DOHH2 (cell line): Measurements from ENCODE around the gene LMX1A.

ENCODE experiments used
- H3F3A ChIP-seq: fragments of 200-600 bp; sonication (generic), shearing (Covaris generic); 2 replicates; pipeline ENCODE4 v1.6.0; 2016; ENCODE audit warnings: antibody characterized with exemption, mild to moderate bottlenecking; ENCODE audit not compliant: control insufficient read depth, insufficient read depth
- H3K27ac ChIP-seq: fragments of 200-600 bp; sonication (generic); 2 replicates; pipeline ENCODE4 v1.5.1; 2014; ENCODE audit warnings: low read depth, mild to moderate bottlenecking, low read length, moderate library complexity
- H3K27me3 ChIP-seq: fragments of 200-600 bp; sonication (generic); 2 replicates; pipeline ENCODE4 v1.6.1; 2014; ENCODE audit warnings: mild to moderate bottlenecking, low read length, mixed read lengths; ENCODE audit not compliant: control insufficient read depth
- H3K36me3 ChIP-seq: fragments of 200-600 bp; sonication (generic); 2 replicates; pipeline ENCODE4 v1.6.1; 2014; ENCODE audit warnings: mild to moderate bottlenecking, low read length, moderate library complexity, mixed read lengths; ENCODE audit not compliant: control insufficient read depth
- H3K4me1 ChIP-seq: fragments of 200-600 bp; sonication (generic); 2 replicates; pipeline ENCODE4 v1.6.1; 2014; ENCODE audit warnings: mild to moderate bottlenecking, low read length, mixed read lengths; ENCODE audit not compliant: control insufficient read depth
- H3K4me2 ChIP-seq: fragments of 200-600 bp; sonication (generic); 2 replicates; pipeline ENCODE4 v1.6.0; 2014; ENCODE audit warnings: mild to moderate bottlenecking, low read length, moderate library complexity
- H3K4me3 ChIP-seq: fragments of 200-600 bp; sonication (generic); 2 replicates; pipeline ENCODE4 v1.5.1; 2014; ENCODE audit warnings: mild to moderate bottlenecking, low read length, mixed read lengths
- H3K79me2 ChIP-seq: fragments of 200-600 bp; sonication (generic); 2 replicates; pipeline ENCODE4 v1.6.1; 2014; ENCODE audit warnings: mild to moderate bottlenecking, low read length, mixed read lengths; ENCODE audit not compliant: control insufficient read depth
- H3K9me2 ChIP-seq: fragments of 200-600 bp; sonication (generic); replicated peaks from 2 replicates; pipeline ENCODE4 v1.6.1; 2014; ENCODE audit warnings: mild to moderate bottlenecking, low read length, mixed read lengths; ENCODE audit not compliant: control insufficient read depth
- H3K9me3 ChIP-seq: fragments of 200-600 bp; sonication (generic); 2 replicates; pipeline ENCODE4 v1.6.1; 2014; ENCODE audit warnings: antibody characterized with exemption, low read length, mixed read lengths; ENCODE audit not compliant: control insufficient read depth, insufficient read depth
- H4K20me1 ChIP-seq: fragments of 200-600 bp; sonication (generic); 2 replicates; pipeline ENCODE4 v1.6.0; 2014; ENCODE audit warnings: low read depth, mild to moderate bottlenecking, antibody characterized with exemption, low read length, moderate library complexity; ENCODE audit not compliant: control insufficient read depth, insufficient read depth
- CTCF ChIP-seq: fragments of 200-600 bp; sonication (generic); IDR thresholded peaks from one replicate; pipeline ENCODE4 v1.5.1; 2014; ENCODE audit warnings: antibody characterized with exemption, mild to moderate bottlenecking, low read depth, low read length; ENCODE audit not compliant: poor library complexity, severe bottlenecking
- EZH2phosphoT487 ChIP-seq: fragments of 200-600 bp; sonication (generic); IDR thresholded peaks from 2 replicates; pipeline ENCODE4 v1.6.1; 2017; ENCODE audit warnings: borderline replicate concordance, mild to moderate bottlenecking, antibody characterized with exemption, low read length, moderate library complexity, mixed read lengths

LMX1A gene

GRCh38 chr1:165287781-165288180 is 68.7 kb downstream of the LMX1A start:
- Histone ChIP-seq H3K4me1 (no peaks in the 10 kb centered on the region), H3K4me2 (no peak overlapping the region), H3K27ac (no peak overlapping the region), H3F3A (no peaks in the 10 kb centered on the region), H3K36me3 (no peaks in the 10 kb centered on the region), H3K4me3 (no peak overlapping the region), H3K9me3 (no peaks in the 10 kb centered on the region), H3K27me3 (peaks cover 10% of the 10 kb centered on the region), H3K79me2 (no peaks in the 10 kb centered on the region), H4K20me1 (no peaks in the 10 kb centered on the region), H3K9me2 (no peaks in the 10 kb centered on the region)
- TF ChIP-seq CTCF = no peak
- TF ChIP-seq EZH2phosphoT487 = no peak

- H3K9me3 ChIP-seq = no peaks in the 10 kb centered on the region
- H3K4me1 ChIP-seq = no peaks in the 10 kb centered on the region
- peaks cover 10% of the 10 kb centered on the region for H3K27me3 ChIP-seq
- H4K20me1 ChIP-seq = no peaks in the 10 kb centered on the region
- H3K4me2 ChIP-seq = no peak overlapping the region
- H3K36me3 ChIP-seq = no peaks in the 10 kb centered on the region
- no peaks in the 10 kb centered on the region for H3K79me2 ChIP-seq
- no peak overlapping the region for H3K4me3 ChIP-seq
- H3K9me2 ChIP-seq = no peaks in the 10 kb centered on the region
- no peaks in the 10 kb centered on the region for H3F3A ChIP-seq
- no peak overlapping the region for H3K27ac ChIP-seq
- no peak for TF ChIP-seq EZH2phosphoT487
- TF ChIP-seq CTCF = no peak
These were observed 69.2 kb downstream of the LMX1A start for GRCh38 chr1:165287329-165287728.

DNA sequence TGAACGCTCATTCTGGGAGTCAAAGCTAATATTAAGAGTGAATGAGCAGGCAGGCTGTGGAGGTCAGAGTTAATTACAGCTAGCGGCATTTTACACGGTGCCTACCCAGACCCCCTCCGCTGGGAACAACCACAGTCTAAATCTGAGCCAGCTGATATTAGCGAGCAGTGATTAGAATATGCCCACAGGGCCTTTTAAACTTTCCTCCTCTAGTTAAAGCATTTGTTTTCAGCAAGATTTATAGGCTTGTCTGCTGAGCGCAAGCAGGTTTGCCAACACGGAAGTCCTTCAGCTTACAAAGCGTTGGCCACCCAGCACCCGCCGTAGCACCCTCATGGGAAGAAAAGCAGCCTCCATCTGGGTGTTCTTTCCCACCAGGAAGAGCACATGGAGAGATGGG is 72.1 kb downstream of the LMX1A start:
- Histone ChIP-seq H3K79me2 (no peaks in the 10 kb centered on the region), H3K9me2 (no peaks in the 10 kb centered on the region), H3K27me3 (peaks cover 10% of the 10 kb centered on the region), H3F3A (no peaks in the 10 kb centered on the region), H4K20me1 (no peaks in the 10 kb centered on the region), H3K9me3 (no peaks in the 10 kb centered on the region), H3K36me3 (no peaks in the 10 kb centered on the region), H3K27ac (no peak overlapping the region), H3K4me2 (no peak overlapping the region), H3K4me1 (no peaks in the 10 kb centered on the region), H3K4me3 (no peak overlapping the region)
- no peak for TF ChIP-seq EZH2phosphoT487
- no peak for TF ChIP-seq CTCF
